Activated naive CD8-positive, alpha-beta T cell treated with anti-CD3 and anti-CD28 coated beads, Interleukin-2, amount 50 U/mL, for 24 hours (primary cell): Measurements from ENCODE around the gene THSD7B.

ENCODE experiments used
- ATAC-seq: fragments of 150-1000 bp; cut with Tn5 transposase; one replicate; pipeline ENCODE4 v1.10.0; 2021
- DNase-seq: peaks from one replicate; pipeline ENCODE4 v3.0.0; 2021
- H3K27ac Mint-ChIP-seq: one replicate; pipeline ENCODE4 v1.8.0; 2021; ENCODE audit warnings: mild to moderate bottlenecking, mixed read lengths
- H3K27me3 Mint-ChIP-seq: one replicate; pipeline ENCODE4 v1.8.0; 2021; ENCODE audit warnings: mixed read lengths
- H3K36me3 Mint-ChIP-seq: one replicate; pipeline ENCODE4 v1.8.0; 2021; ENCODE audit warnings: low read depth, mixed read lengths
- H3K4me1 Mint-ChIP-seq: one replicate; pipeline ENCODE4 v1.8.0; 2021; ENCODE audit warnings: mixed read lengths
- H3K4me3 Mint-ChIP-seq: one replicate; pipeline ENCODE4 v1.8.0; 2021; ENCODE audit warnings: mild to moderate bottlenecking, moderate library complexity, mixed read lengths
- H3K9me3 Mint-ChIP-seq: one replicate; pipeline ENCODE4 v1.8.0; 2021; ENCODE audit warnings: mixed read lengths

The THSD7B gene

GRCh38 chr2:137444970-137445369 lies 679.6 kb downstream of the THSD7B start:
- H3K27me3 Mint-ChIP-seq: no peaks in the 10 kb centered on the region
- no peak overlapping the region for H3K4me3 Mint-ChIP-seq
- no peaks in the 10 kb centered on the region for H3K36me3 Mint-ChIP-seq
- H3K4me1 Mint-ChIP-seq: no peaks in the 10 kb centered on the region
- no peak for DNase-seq
- no peak overlapping the region for H3K27ac Mint-ChIP-seq
- peaks cover 8% of the 10 kb centered on the region for H3K9me3 Mint-ChIP-seq
- no peak for ATAC-seq

- Mint-ChIP-seq H3K36me3 (no peaks in the 10 kb centered on the region), H3K9me3 (peaks cover 12% of the 10 kb centered on the region), H3K27ac (no peak overlapping the region), H3K27me3 (peaks cover 2% of the 10 kb centered on the region), H3K4me1 (no peaks in the 10 kb centered on the region), H3K4me3 (no peak overlapping the region)
- DNase-seq (no peak), ATAC-seq (no peak)
Measured at GRCh38 chr2:137449454-137449853, 684.1 kb downstream of the THSD7B start.

GRCh38 chr2:137454886-137455285 lies 689.5 kb downstream of the THSD7B start:
- no peaks in the 10 kb centered on the region for H3K4me1 Mint-ChIP-seq
- ATAC-seq: no peak
- no peaks in the 10 kb centered on the region for H3K36me3 Mint-ChIP-seq
- H3K27me3 Mint-ChIP-seq: peaks cover 2% of the 10 kb centered on the region
- H3K27ac Mint-ChIP-seq: no peak overlapping the region
- DNase-seq: no peak
- H3K9me3 Mint-ChIP-seq: peaks cover 5% of the 10 kb centered on the region
- H3K4me3 Mint-ChIP-seq: no peak overlapping the region

DNA sequence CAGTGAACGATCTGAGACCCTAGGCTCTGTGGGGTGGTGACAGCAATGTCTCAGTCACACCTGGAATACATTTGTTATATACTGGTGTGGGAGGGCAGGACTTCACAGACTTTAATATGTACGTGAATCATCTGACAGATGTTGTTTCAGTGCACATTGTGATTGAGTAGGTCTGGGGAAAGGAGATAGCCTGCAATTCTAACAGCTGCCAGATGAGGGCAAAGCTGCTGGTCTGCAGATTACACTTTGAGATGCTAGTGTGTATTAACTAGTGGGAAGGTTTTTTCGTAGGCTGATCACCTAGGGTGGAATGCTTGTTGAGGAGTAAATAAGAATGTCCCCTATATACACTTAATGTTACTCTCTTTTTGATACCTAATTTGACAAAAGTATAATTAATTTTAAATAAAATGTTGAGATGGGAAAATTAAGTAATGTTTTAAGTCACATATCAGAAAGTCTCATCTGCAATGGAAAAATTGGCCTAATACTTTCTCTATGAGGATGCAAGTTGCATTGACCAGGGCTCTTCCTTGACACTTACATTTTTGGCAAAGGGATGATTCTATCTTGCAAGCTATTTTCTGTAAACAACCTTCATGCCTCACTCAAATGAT lies 702.0 kb downstream of the THSD7B start:
- H3K27me3 Mint-ChIP-seq: no peaks in the 10 kb centered on the region
- ATAC-seq (no peak), DNase-seq (peak; percentile 5)
- H3K4me1 Mint-ChIP-seq: no peaks in the 10 kb centered on the region
- H3K36me3 Mint-ChIP-seq: no peaks in the 10 kb centered on the region
- H3K4me3 Mint-ChIP-seq: no peak overlapping the region
- H3K9me3 Mint-ChIP-seq: no peaks in the 10 kb centered on the region
- H3K27ac Mint-ChIP-seq: no peak overlapping the region

DNA sequence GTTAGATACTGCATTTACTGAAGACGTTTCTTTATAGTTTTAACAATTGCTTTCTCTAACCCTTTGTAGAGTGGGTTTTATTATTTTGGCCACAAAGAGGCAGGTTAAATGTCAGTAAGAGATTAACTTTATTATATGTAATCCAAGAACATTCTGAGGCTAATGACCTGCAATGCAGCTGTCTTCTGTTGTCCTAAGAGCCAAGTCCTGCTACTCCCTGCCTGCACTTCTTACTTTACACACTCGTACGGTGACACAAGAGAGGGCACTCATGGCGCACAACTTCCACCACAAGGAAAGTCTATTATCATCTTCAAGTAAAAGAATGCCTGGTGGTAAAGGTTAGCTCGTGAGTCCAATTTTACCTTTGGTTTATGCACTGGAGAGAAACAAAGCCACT lies 727.9 kb downstream of the THSD7B start:
- Mint-ChIP-seq H3K9me3 (peaks cover 7% of the 10 kb centered on the region), H3K27ac (no peak overlapping the region), H3K36me3 (no peaks in the 10 kb centered on the region), H3K27me3 (no peaks in the 10 kb centered on the region), H3K4me3 (no peak overlapping the region), H3K4me1 (no peaks in the 10 kb centered on the region)
- DNase-seq (no peak), ATAC-seq (no peak)

- no peaks in the 10 kb centered on the region for H3K36me3 Mint-ChIP-seq
- ATAC-seq: no peak
- DNase-seq: no peak
- H3K27ac Mint-ChIP-seq: no peak overlapping the region
- H3K9me3 Mint-ChIP-seq: peaks cover 4% of the 10 kb centered on the region
- H3K27me3 Mint-ChIP-seq: peaks cover 2% of the 10 kb centered on the region
- H3K4me1 Mint-ChIP-seq: no peaks in the 10 kb centered on the region
- no peak overlapping the region for H3K4me3 Mint-ChIP-seq
Measured at GRCh38 chr2:137500599-137500998, 735.3 kb downstream of the THSD7B start.

GRCh38 chr2:137507237-137507636 lies 741.9 kb downstream of the THSD7B start:
- H3K27me3 Mint-ChIP-seq: no peaks in the 10 kb centered on the region
- H3K9me3 Mint-ChIP-seq: no peaks in the 10 kb centered on the region
- no peak for DNase-seq
- H3K4me3 Mint-ChIP-seq: no peak overlapping the region
- H3K36me3 Mint-ChIP-seq: no peaks in the 10 kb centered on the region
- no peak for ATAC-seq
- no peaks in the 10 kb centered on the region for H3K4me1 Mint-ChIP-seq
- no peak overlapping the region for H3K27ac Mint-ChIP-seq

- Mint-ChIP-seq H3K4me3 (no peak overlapping the region), H3K27me3 (no peaks in the 10 kb centered on the region), H3K36me3 (no peaks in the 10 kb centered on the region), H3K27ac (no peak overlapping the region), H3K9me3 (no peaks in the 10 kb centered on the region), H3K4me1 (no peaks in the 10 kb centered on the region)
- no peak for ATAC-seq
- no peak for DNase-seq
Measured at GRCh38 chr2:137508739-137509384, 743.5 kb downstream of the THSD7B start.

DNA sequence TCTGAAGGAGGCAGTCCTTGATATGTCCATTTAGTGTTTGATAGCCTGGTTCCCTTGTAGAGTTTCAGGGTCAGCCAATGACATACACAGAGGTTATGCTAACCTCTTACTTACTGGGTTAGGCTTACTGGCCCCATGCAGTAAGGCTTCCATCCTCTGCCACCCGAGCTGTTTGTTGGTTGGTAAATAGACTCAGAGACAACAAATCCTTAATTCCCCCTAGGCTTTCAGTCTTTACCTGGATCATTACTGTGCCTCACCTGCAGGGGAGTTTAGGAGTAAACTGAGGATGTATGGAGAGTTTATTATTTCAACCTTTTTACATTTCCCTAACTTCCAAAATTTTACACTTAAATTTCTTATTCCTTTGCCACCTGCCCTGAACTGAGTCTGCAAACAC lies 746.2 kb downstream of the THSD7B start:
- no peak overlapping the region for H3K4me3 Mint-ChIP-seq
- no peaks in the 10 kb centered on the region for H3K9me3 Mint-ChIP-seq
- H3K27me3 Mint-ChIP-seq: no peaks in the 10 kb centered on the region
- DNase-seq (no peak), ATAC-seq (no peak)
- H3K36me3 Mint-ChIP-seq: no peaks in the 10 kb centered on the region
- H3K27ac Mint-ChIP-seq: no peak overlapping the region
- no peaks in the 10 kb centered on the region for H3K4me1 Mint-ChIP-seq

DNA sequence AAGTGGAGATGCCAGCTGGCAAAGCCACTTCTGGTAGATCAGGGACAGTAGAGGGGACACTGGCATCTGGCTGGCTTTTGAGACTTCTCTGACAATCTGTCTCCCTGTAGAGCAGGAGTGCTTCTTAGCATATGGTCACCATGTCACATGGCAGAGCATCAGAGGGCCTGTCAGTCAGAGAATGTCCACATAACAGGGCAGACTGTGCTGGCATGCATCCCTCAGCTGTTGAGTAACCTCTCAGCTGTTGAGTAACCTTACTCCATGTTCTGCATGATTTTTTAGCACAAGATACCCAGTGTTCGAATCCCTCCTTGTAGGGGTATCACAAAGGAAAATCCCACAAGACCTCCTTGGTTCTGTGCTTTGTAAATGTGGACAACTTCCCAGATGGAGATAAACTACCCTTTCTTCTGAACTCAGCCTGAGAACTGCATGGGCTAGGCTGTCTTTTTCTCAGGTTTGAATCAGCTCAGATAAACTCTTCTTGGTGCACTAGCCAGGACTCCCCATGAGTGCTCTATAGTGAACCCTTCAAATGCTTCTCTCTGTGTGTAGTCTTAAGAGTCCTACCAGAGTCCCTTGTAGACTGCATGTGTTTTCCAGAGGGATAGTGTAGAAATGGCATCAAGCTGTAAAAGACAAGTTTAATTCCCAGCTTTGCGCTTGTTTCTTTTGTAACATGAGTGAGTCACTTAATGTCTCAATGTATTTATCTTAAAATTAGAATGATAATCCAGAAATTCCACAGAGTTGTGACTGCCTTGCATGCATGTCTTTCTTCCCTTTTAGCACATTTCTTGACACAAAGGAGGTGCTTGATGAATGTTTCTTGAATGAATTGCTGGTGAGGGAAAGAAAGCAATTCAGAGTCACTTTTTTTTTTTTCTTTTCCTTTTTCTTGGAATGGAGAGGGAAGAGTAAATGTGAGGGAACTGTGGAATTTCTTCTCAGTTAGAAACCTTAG lies 756.6 kb downstream of the THSD7B start:
- Mint-ChIP-seq H3K9me3 (no peaks in the 10 kb centered on the region), H3K4me1 (no peaks in the 10 kb centered on the region), H3K4me3 (no peak overlapping the region), H3K27me3 (no peaks in the 10 kb centered on the region), H3K36me3 (no peaks in the 10 kb centered on the region), H3K27ac (no peak overlapping the region)
- DNase-seq (no peak), ATAC-seq (no peak)

DNA sequence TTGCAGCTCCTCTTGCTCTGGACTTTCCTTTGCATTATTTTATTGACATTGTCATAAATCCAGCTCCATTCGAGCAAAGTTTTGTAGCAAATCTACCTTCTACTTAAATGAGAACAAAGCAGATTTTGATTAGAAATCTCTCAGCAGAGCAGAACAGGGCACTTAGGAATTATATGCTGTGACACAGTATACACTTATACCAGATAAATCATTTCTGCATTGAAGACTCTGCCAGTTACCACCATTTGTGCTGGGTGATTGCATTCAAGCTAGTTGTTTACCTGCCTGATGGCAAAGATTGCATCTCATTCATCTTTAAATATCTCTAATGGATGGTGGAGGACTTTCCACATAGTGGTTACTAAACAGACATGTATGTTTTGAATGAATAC lies 757.3 kb downstream of the THSD7B start:
- ATAC-seq (no peak), DNase-seq (no peak)
- Mint-ChIP-seq H3K4me1 (no peaks in the 10 kb centered on the region), H3K9me3 (no peaks in the 10 kb centered on the region), H3K27me3 (no peaks in the 10 kb centered on the region), H3K27ac (no peak overlapping the region), H3K36me3 (no peaks in the 10 kb centered on the region), H3K4me3 (no peak overlapping the region)

DNA sequence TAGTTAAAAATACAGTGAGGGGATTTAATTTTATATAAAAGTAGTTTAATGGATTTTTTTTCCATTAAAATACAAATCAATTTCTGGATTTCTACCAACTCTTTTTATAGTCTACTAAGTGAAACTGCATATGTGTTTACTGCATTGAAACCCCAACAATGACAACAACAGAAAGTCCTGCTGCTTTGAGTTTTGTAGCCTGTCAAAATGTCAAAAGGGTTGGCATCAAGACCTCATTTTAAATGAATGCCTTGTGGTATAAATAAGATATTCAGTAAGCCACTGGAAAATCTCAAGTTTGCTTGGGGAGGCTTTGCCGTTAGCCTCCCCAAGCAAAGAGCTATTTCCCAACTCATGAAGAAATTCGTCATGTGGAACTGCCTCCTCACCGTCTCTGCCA lies 758.6 kb downstream of the THSD7B start:
- ATAC-seq (no peak), DNase-seq (no peak)
- Mint-ChIP-seq H3K4me3 (no peak overlapping the region), H3K27ac (no peak overlapping the region), H3K4me1 (no peaks in the 10 kb centered on the region), H3K36me3 (no peaks in the 10 kb centered on the region), H3K27me3 (no peaks in the 10 kb centered on the region), H3K9me3 (no peaks in the 10 kb centered on the region)

GRCh38 chr2:137525132-137525531 lies 759.8 kb downstream of the THSD7B start:
- ATAC-seq (no peak), DNase-seq (no peak)
- no peaks in the 10 kb centered on the region for H3K27me3 Mint-ChIP-seq
- H3K4me3 Mint-ChIP-seq: no peak overlapping the region
- no peak overlapping the region for H3K27ac Mint-ChIP-seq
- H3K36me3 Mint-ChIP-seq: no peaks in the 10 kb centered on the region
- no peaks in the 10 kb centered on the region for H3K4me1 Mint-ChIP-seq
- no peaks in the 10 kb centered on the region for H3K9me3 Mint-ChIP-seq

DNA sequence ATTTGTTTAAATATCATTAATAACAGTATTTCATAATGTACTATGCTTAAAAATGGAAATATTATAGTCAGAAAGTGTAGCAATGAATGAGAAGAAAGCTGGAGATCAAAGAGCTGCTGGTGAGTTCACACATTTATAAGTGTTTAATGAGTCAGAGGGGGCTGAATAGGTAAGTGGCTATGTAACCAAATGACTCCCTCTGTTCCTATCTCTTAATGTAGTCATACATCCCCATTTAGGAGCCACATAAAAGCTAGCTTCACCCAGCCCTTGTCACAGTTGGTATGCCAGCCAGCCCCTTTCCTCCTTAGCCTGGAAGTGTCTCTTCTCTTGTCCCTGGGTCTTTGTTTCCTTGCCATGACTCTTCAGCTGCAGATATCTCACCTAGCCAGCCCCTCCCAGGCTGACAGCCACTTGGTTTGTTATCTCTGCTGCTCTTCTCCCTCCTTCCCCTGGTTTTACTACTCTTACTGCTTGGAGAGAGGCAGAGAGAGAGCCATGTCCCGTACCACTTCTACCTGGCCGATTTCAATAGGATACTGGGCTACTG lies 760.4 kb downstream of the THSD7B start:
- DNase-seq: no peak
- H3K4me1 Mint-ChIP-seq: no peaks in the 10 kb centered on the region
- ATAC-seq: no peak
- no peak overlapping the region for H3K27ac Mint-ChIP-seq
- no peaks in the 10 kb centered on the region for H3K27me3 Mint-ChIP-seq
- H3K36me3 Mint-ChIP-seq: no peaks in the 10 kb centered on the region
- H3K9me3 Mint-ChIP-seq: no peaks in the 10 kb centered on the region
- H3K4me3 Mint-ChIP-seq: no peak overlapping the region

- ATAC-seq: peak; percentile 40
- Mint-ChIP-seq H3K9me3 (no peaks in the 10 kb centered on the region), H3K4me3 (no peak overlapping the region), H3K36me3 (no peaks in the 10 kb centered on the region), H3K27ac (no peak overlapping the region), H3K4me1 (no peaks in the 10 kb centered on the region), H3K27me3 (no peaks in the 10 kb centered on the region)
- DNase-seq: no peak
Measured at GRCh38 chr2:137535897-137536296, 770.6 kb downstream of the THSD7B start.
